NB4 (cell line): ENCODE measurements around the gene IL17RA.
"Not testable (repeated sequence)": the region's sequence is repeated elsewhere in the genome, so short reads cannot be mapped to it uniquely, and the experiment has no call there.

ENCODE experiments used
- DNase-seq: peaks from one replicate; pipeline ENCODE4 v3.0.0; 2010; ENCODE audit warnings: low read depth
- H3K4me3 ChIP-seq: one replicate; pipeline ENCODE4 v1.5.1; 2011; ENCODE audit warnings: mild to moderate bottlenecking, low read depth, low read length, moderate library complexity
- MYC ChIP-seq: IDR thresholded peaks from 2 replicates; pipeline ENCODE4 v1.6.1; 2011; ENCODE audit warnings: low read depth, low read length
- POLR2A ChIP-seq: IDR thresholded peaks from 2 replicates; pipeline ENCODE4 v1.6.1; 2011; ENCODE audit warnings: mild to moderate bottlenecking; ENCODE audit not compliant: insufficient read length; ENCODE audit errors: extremely low read depth
- TF ChIP-seq, protein P1 (sequence below): IDR thresholded peaks from one replicate; pipeline ENCODE4 v1.5.1; 2012; ENCODE audit warnings: low read depth, low read length
- TF ChIP-seq, protein P2 (sequence below): IDR thresholded peaks from 2 replicates; pipeline ENCODE4 v1.6.1; 2011; ENCODE audit warnings: low read depth, low read length

The IL17RA gene

DNA sequence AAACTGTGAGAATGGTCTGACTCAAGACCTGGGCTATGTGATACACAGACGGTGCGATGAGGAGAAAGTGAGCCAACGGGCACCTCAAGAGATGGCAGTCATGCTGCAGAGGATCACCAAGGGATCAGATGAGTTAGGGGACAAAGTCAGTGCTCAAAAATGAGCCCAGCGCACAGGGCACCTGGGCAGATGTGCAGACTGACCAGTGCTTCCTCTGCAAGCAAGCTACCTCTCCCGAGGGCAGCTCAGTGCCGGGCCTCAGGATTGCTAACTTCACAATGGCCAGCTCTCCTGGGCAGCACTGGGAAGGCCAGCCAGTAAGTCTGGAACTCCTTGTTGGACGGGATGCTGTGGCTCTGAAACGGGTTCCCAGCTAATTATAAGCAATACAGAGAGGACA lies 59.0 kb downstream of the IL17RA start:
- H3K4me3 ChIP-seq, result no peak overlapping the region
- no peak for DNase-seq
- TF ChIP-seq MYC, result no peak
- TF ChIP-seq POLR2A, result no peak
- TF ChIP-seq, protein P1, sequence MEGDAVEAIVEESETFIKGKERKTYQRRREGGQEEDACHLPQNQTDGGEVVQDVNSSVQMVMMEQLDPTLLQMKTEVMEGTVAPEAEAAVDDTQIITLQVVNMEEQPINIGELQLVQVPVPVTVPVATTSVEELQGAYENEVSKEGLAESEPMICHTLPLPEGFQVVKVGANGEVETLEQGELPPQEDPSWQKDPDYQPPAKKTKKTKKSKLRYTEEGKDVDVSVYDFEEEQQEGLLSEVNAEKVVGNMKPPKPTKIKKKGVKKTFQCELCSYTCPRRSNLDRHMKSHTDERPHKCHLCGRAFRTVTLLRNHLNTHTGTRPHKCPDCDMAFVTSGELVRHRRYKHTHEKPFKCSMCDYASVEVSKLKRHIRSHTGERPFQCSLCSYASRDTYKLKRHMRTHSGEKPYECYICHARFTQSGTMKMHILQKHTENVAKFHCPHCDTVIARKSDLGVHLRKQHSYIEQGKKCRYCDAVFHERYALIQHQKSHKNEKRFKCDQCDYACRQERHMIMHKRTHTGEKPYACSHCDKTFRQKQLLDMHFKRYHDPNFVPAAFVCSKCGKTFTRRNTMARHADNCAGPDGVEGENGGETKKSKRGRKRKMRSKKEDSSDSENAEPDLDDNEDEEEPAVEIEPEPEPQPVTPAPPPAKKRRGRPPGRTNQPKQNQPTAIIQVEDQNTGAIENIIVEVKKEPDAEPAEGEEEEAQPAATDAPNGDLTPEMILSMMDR, result no peak
- TF ChIP-seq, protein P2, sequence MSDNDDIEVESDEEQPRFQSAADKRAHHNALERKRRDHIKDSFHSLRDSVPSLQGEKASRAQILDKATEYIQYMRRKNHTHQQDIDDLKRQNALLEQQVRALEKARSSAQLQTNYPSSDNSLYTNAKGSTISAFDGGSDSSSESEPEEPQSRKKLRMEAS, result no peak

DNA sequence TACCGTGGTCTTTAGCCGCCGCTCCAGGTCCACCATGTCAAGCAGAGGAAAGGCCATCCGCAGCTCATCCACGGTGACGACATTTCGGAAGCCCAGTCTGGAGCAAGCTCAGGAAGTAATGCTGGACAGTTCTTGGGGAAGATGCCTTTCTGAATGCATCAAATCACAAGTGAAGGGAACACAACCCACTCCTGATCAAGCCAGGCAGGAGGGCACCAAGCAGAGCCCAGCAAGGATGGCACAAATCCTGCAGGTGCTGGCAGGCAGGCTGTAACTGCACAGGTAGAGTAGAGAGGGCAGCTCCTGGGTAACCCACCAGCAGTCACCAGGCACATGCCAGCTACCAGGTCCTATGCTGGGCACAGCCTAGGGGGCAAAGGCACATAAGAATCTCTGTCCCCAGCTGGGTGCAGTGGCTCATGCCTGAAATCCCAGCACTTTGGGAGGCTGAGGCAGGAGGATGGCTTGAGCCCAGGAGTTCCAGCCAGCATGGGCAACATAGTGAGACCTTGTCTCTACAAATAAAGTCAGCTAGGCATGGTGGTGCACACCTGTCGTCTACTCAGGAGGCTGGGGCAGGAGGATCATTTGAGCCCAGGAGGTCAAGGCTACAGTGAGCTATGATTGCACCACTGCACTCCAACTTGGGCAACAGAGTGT lies 60.4 kb downstream of the IL17RA start:
- no peak overlapping the region for H3K4me3 ChIP-seq
- TF ChIP-seq POLR2A (no peak), MYC (no peak)
- TF ChIP-seq, protein P1, result no peak
- TF ChIP-seq, protein P2, result no peak
- DNase-seq, result no peak

DNA sequence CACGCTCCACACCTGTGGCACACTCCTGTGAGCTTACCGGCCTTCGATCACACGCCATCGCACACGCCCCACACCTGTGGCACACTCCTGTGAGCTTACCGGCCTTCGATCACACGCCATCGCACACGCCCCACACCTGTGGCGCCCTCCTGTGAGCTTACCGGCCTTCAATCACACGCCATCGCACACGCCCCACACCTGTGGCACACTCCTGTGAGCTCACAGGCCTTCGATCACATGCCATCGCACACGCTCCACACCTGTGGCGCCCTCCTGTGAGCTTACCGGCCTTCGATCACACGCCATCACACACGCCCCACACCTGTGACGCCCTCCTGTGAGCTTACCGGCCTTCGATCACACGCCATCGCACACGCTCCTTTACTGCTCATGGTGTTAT lies 62.7 kb downstream of the IL17RA start:
- not testable (repeated sequence) for H3K4me3 ChIP-seq, DNase-seq

DNA sequence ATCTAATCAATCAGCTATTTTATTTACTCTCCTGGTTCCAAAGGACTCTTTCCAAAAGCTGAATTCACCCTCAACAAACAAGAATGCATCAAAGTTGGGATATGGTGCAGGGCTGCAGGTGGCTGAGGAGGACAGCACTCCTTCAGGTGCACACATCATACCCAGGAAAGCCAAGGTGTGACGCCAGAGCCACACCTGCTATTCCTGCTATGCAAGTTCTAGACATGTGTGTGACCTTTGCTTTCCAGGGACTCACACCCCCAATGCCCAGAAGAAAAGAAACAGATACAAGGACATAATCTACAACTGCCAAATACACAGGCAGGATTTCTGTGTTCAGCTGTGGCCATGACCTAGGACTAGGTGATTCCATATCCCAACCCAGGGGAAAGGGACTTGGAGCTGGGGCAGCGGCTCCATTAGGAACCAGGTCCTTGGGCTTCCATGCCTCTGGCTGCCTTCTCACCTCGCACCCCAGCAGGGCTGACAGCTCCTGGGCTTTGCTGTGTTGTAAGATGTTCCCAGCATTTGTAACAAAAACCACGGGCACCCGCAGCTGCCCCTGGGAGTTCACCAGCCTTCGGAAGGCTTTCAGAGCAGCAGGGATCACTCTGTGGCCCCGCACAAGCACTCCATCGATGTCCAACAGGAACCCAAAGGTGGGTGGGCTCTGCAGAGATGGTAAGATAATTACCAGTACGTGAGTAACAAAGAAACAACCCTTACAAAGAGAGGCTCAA lies 64.4 kb downstream of the IL17RA start:
- TF ChIP-seq, protein P1, result no peak
- peak; percentile 31 for DNase-seq
- H3K4me3 ChIP-seq, result no peak overlapping the region

DNA sequence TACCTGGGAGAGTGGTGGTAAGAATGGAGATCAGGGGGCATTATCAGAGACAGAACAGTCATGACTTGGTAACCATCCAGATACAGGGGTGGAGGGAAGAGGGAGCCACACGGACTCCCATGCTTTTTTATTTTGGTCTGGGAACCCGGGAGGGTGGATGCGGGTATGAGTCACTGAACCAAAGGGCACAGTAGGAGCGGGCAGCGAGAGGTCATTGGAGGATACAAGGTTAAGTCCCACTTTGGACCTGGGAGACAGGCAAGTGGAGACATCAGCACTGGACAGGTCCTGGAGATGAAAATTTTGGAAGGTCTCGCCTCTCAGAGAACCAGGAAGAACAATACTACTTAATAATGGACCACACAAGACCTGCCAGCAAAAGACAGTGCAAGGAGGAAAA lies 67.5 kb downstream of the IL17RA start:
- no peak for DNase-seq
- TF ChIP-seq POLR2A (no peak), MYC (no peak)
- TF ChIP-seq, protein P2, result no peak
- TF ChIP-seq, protein P1, result no peak
- H3K4me3 ChIP-seq, result no peak overlapping the region

DNA sequence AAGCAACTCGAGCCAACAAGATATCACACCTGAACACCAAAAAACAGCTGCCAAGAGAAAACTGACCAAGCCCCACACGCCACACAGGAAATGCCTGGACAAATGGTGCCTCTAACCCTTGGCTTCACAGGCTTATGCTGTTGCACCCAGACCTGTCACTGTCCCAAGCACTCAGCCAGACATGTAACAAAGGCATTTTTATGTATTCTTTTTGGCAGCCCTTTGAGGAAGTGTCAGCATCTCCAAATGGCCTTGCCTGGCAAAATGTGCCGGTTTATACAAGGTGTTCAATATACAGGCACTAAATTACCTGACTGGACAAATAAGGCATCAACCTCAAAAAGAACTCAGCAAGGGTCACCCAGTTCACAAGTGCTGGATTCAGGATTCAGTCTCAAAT lies 68.2 kb downstream of the IL17RA start:
- no peak for DNase-seq
- no peak for TF ChIP-seq MYC
- H3K4me3 ChIP-seq, result no peak overlapping the region

DNA sequence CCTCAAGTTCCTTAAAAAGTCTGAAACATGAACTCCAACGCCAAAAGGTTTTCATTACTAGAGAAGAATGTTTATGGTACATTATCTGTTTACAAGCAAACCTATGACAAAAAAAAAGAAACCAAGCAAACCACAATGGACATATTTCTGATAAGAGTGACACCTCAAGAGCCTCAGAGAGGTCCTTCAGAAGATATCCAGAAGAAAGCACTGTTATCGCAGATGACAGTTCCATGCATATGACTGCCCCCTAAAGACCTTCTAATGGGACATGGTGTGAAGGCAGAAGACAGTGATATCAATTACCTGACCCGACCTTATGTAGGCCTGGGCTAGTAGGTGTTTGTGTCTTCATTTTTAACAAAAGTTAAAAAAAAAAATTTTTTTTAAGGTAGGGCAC lies 71.1 kb downstream of the IL17RA start:
- DNase-seq, result peak; percentile 37
- TF ChIP-seq MYC, result no peak
- TF ChIP-seq POLR2A, result no peak
- TF ChIP-seq, protein P2, result no peak
- TF ChIP-seq, protein P1, result no peak
- peak overlapping the region; percentile 32 for H3K4me3 ChIP-seq
